GM12801 (cell line): ENCODE measurements around the gene MEMO1.

Experiments used
- CTCF ChIP-seq: IDR thresholded peaks from one replicate; pipeline ENCODE4 v1.5.1; 2011; ENCODE audit warnings: control low read depth; ENCODE audit not compliant: insufficient read length; ENCODE audit errors: extremely low read depth

The MEMO1 gene

DNA sequence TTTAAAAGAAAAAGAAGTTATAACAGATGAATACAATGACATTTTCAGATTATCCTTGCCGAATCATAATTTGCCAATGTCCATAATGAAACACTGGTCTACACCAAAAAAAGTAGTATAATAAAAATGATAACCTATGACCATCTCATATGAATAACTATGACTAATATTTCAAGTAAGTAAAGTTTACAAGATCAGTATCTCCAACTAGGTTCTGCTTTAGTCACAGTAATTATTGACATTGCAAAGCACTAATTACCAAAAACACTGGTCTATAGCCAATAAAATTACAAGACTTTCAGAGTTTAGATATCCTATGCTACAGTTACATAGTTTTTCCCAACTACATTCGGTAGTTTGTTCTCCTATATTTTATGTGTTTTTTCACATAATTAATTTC is 136.7 kb downstream of the MEMO1 start:
- TF ChIP-seq CTCF = no peak

DNA sequence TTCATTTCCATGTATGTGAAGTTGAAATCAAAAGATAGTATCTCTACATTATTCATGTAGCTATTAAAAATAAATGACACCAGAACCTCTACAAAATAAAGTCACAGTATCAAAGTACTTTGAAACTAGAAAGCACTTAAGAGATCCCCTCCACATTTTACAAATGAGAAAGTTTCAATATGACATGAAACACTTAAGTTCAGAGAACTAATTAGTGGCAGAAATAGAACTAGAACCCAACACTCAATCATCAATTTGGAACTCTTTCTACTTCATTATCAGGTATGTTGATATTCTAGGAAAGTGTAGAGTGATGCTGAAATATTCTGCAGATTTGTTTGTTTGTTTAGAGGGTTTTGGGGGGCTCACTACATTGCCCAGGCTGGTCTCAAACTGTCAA is 145.6 kb downstream of the MEMO1 start:
- TF ChIP-seq CTCF = no peak

- no peak for TF ChIP-seq CTCF
Observed at GRCh38 chr2:31863867-31864266, 146.9 kb downstream of the MEMO1 start.

GRCh38 chr2:31859959-31860358 is 150.8 kb downstream of the MEMO1 start:
- no peak for TF ChIP-seq CTCF

- no peak for TF ChIP-seq CTCF
Observed at GRCh38 chr2:31853521-31853920, 157.3 kb downstream of the MEMO1 start.

- TF ChIP-seq CTCF = no peak
Observed at GRCh38 chr2:31835450-31835849, 175.4 kb downstream of the MEMO1 start.

GRCh38 chr2:31832363-31832762 is 178.4 kb downstream of the MEMO1 start:
- no peak for TF ChIP-seq CTCF

DNA sequence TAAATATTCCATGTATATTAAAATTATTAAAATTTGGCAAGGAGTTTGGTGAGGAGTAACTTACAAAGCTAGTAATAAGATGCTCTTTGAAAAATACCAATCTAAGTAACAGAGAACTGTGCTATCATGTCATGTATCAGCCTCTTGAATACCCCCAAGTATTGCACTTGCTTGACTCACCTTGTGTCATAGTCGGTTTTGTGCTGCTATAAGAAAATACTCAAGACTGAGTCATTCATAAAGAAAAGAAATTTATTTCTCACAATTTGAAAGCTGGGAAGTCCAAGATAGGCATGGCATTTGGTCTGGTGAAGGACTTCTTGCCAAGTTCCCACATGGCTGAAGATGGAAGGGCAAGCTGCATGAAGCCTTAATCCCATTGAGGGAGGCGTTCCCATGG is 179.2 kb downstream of the MEMO1 start:
- no peak for TF ChIP-seq CTCF
